ENCODE results near the gene YAE1. TPM values are rescaled to one million over a fixed set of nuclear protein-coding genes. Genes with fewer than 3 reads are reported as not detected.
"Not testable (repeated sequence)": the region's sequence is repeated elsewhere in the genome, so short reads cannot be mapped to it uniquely, and the experiment has no call there.

Gene YAE1
- total RNA-seq, 1 donor from 2014 or later: 18.1 TPM

DNA sequence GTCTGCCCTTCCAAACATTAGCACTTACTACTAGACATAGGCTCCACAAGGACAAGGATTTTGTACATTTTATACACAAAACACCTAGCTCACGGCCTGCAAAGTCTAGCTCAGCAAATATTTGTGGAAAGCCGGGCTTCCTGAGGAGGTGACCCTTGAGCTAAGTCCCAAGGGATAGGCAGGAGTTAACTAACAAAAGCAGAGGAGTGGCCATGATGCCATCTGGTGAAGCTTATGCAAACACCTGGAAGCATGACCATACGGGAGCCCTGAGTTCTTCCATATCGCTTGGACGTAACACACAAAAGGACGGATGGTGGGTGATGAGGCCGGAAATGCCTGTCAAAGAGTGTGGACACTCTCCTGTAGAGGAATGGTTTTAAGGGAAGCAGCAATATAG lies 25.9 kb upstream of the YAE1 start:
- DNase-seq (no peak), ATAC-seq (no peak)
- H3K4me3 ChIP-seq: no peak overlapping the region
- no peaks in the 10 kb centered on the region for H3K36me3 ChIP-seq
- intact Hi-C loops (cut with DNase I): no loop called here
- H3K9me3 ChIP-seq: no peaks in the 10 kb centered on the region
- TF ChIP-seq, protein P1, sequence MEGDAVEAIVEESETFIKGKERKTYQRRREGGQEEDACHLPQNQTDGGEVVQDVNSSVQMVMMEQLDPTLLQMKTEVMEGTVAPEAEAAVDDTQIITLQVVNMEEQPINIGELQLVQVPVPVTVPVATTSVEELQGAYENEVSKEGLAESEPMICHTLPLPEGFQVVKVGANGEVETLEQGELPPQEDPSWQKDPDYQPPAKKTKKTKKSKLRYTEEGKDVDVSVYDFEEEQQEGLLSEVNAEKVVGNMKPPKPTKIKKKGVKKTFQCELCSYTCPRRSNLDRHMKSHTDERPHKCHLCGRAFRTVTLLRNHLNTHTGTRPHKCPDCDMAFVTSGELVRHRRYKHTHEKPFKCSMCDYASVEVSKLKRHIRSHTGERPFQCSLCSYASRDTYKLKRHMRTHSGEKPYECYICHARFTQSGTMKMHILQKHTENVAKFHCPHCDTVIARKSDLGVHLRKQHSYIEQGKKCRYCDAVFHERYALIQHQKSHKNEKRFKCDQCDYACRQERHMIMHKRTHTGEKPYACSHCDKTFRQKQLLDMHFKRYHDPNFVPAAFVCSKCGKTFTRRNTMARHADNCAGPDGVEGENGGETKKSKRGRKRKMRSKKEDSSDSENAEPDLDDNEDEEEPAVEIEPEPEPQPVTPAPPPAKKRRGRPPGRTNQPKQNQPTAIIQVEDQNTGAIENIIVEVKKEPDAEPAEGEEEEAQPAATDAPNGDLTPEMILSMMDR (IDR thresholded peaks at IDR 0.05): no peak
- H3K4me1 ChIP-seq: no peaks in the 10 kb centered on the region
- no peak overlapping the region for H3K27ac ChIP-seq
- no peaks in the 10 kb centered on the region for H3K27me3 ChIP-seq (ENCODE audit: low read depth)

DNA sequence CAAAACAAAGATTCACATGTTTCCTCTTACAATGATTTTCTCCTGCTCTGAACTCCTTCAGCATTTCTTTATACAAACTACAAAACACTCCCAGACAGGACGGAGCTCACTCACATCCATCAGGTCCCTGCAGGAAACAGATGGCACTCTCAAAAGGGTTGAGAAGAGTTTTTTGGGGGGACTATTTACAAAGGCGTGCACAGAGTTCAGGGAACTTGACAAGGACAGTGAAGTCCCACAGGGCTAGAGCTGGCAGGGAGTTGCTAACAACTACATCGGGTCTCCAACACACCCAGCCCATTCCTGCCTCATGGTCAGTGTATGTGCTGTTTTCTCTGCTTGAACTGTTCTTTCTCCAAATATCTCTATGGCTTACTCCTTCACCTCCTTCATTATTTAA lies 24.7 kb upstream of the YAE1 start:
- H3K36me3 ChIP-seq: no peaks in the 10 kb centered on the region
- H3K27me3 ChIP-seq (ENCODE audit: low read depth): no peaks in the 10 kb centered on the region
- intact Hi-C loops (cut with DNase I): no loop called here
- H3K4me1 ChIP-seq: no peaks in the 10 kb centered on the region
- no peak overlapping the region for H3K27ac ChIP-seq
- DNase-seq (no peak), ATAC-seq (no peak)
- no peaks in the 10 kb centered on the region for H3K9me3 ChIP-seq
- no peak overlapping the region for H3K4me3 ChIP-seq
- TF ChIP-seq, protein P1 (IDR thresholded peaks at IDR 0.05): no peak

- H3K4me3 ChIP-seq; H3K4me1 ChIP-seq; ATAC-seq; intact Hi-C loops (cut with DNase I); H3K27me3 ChIP-seq (ENCODE audit: low read depth); H3K36me3 ChIP-seq; H3K27ac ChIP-seq; DNase-seq: not testable (repeated sequence)
- peaks cover 18% of the 10 kb centered on the region for H3K9me3 ChIP-seq
These were observed 21.4 kb upstream of the YAE1 start for GRCh38 chr7:39544774-39545173.

DNA sequence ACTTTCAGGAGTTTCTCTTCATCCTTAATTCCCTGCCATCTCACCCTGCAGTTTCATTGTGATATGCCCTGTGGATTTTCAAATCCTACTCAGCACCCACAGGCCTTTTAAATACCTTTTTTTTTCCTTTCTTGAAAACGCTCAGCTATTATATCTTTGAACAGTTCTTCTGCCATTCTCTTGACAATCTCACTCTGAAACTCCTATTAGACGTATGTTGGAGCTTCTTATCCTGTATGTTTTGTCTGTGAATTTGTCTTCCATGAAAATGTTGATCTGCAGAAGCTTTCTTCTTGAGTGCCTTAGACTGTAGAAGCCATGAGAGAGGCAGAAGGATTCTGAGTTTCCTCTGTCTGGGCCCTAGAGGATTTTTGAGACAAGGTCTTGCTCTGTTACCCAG lies 18.9 kb upstream of the YAE1 start:
- ATAC-seq: no peak
- Histone ChIP-seq H3K4me1 (no peaks in the 10 kb centered on the region), H3K27me3 (ENCODE audit: low read depth) (no peaks in the 10 kb centered on the region), H3K4me3 (no peak overlapping the region), H3K27ac (no peak overlapping the region), H3K9me3 (peaks cover 18% of the 10 kb centered on the region), H3K36me3 (no peaks in the 10 kb centered on the region)
- DNase-seq: no peak
- TF ChIP-seq, protein P1 (IDR thresholded peaks at IDR 0.05): no peak
- intact Hi-C loops (cut with DNase I): no loop called here

DNA sequence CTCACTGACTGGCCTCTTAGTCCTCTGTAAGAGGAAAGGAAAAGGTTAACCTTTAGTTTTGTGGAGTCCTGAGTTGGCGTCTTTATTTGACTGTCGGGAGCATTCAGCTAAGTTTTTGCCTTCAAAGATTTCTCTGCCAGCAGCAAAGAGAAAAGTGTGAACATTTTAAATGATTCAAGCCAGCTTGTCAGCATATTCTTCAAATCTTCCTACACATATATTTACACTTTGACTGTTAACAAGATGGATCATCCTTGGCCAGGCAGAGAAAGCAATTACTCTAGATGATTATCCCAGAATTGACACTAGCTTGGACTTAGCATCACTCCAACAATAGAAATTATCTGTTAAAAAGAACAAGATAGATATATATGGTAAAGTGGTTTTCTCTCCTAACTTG lies 15.8 kb upstream of the YAE1 start:
- DNase-seq: no peak

GRCh38 chr7:39553436-39553835 lies 12.8 kb upstream of the YAE1 start:
- Histone ChIP-seq H3K4me1 (no peaks in the 10 kb centered on the region), H3K9me3 (no peaks in the 10 kb centered on the region), H3K27ac (no peak overlapping the region), H3K27me3 (ENCODE audit: low read depth) (no peaks in the 10 kb centered on the region), H3K4me3 (no peak overlapping the region), H3K36me3 (no peaks in the 10 kb centered on the region)
- no peak for DNase-seq
- intact Hi-C loops (cut with DNase I): no loop called here
- no peak for ATAC-seq
- TF ChIP-seq, protein P1 (IDR thresholded peaks at IDR 0.05): no peak

More for the DNA sequence above, 15.8 kb upstream of the YAE1 start:
- no peak for ATAC-seq
- peaks cover 18% of the 10 kb centered on the region for H3K9me3 ChIP-seq
- H3K4me1 ChIP-seq: no peaks in the 10 kb centered on the region
- H3K27ac ChIP-seq: no peak overlapping the region
- no peak overlapping the region for H3K4me3 ChIP-seq
- no peaks in the 10 kb centered on the region for H3K27me3 ChIP-seq (ENCODE audit: low read depth)
- TF ChIP-seq, protein P1 (IDR thresholded peaks at IDR 0.05): no peak
- H3K36me3 ChIP-seq: no peaks in the 10 kb centered on the region
- intact Hi-C loops (cut with DNase I): no loop called here

All from lower lobe of right lung (tissue), 2 donors.